ENCODE measurements around the gene LAD1. TPM values are rescaled to one million over a fixed set of nuclear protein-coding genes. Genes with fewer than 3 reads are reported as not detected.

LAD1 gene
- total and polyA plus RNA-seq, 2 of the 13 experiments (the other 11 are each of a cell fraction or from before 2014, with no cell fraction given), result 10.8 to 65.6 TPM

DNA sequence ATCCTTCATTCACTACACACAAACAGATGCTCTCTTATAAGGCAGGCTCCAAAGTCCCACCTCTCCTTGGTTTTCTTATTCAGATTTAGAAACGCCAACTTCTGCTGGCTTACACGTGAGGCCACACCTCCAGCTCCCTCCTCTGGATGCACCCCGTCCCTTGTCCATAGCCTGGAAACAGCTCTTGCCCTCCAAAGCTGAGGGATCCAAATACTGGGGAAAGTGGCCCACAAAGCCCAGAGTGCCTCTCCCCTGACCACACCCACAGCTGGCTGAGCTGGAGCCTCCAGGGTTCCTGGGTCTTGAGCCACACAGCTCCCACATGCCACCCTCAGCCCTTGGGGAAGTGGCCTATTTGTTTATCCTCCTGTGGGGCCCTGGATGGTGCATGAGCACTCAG, 4.5 kb downstream of the LAD1 start:
- POLR2A ChIA-PET, result interaction anchor here (1.2 kb wide), 1 partner anchor 12 kb away, joined by 7 read pairs; no protein-coding TSS in a partner anchor
- in situ Hi-C loops (cut with HindIII; ENCODE audit: extremely low pct_ligation_motif_present, low pct_unique_long_range_greater_than_20kb), result no loop called here
- peaks cover 0 to 2% of the 10 kb centered on the region in 2 experiments; a peak in 2 of 5 replicates for H3K36me3 ChIP-seq (replicated peaks in 1 of 2; ENCODE audit: control insufficient read depth in 1 of 2, insufficient read depth in 2 of 2, low read length in 2 of 2)

More for the DNA sequence above, 4.5 kb downstream of the LAD1 start:
- H3K9me3 ChIP-seq (ENCODE audit: low read length), result no peaks in the 10 kb centered on the region
- no peak for ATAC-seq
- no peak overlapping the region for H3K27ac ChIP-seq (ENCODE audit: extremely low read length, insufficient read depth, low read length)
- intact Hi-C loops (cut with micrococcal nuclease; ENCODE audit: unreplicated experiment), result no loop called here
- peaks cover 45% of the 10 kb centered on the region for H3K4me1 ChIP-seq (ENCODE audit: insufficient read depth, low read length)
- no peak overlapping the region for H3K9ac ChIP-seq (ENCODE audit: insufficient read depth, low read depth, low read length)
- peaks cover 40% of the 10 kb centered on the region for H3K79me2 ChIP-seq (ENCODE audit: insufficient read depth, low read length)
- no peak overlapping the region for H2AFZ ChIP-seq (ENCODE audit: low read length)
- no peaks in the 10 kb centered on the region for H3K27me3 ChIP-seq (ENCODE audit: control insufficient read depth in 1 of 2, insufficient read depth in 2 of 2, low read length in 2 of 2)
- WGBS (ENCODE audit: low lambda C conversion rate), result 92% methylated on average over 3 of the region's 3 CpGs
- BruUV-seq (replicated peaks), result no TSS peak
- no peak for FAIRE-seq
- TF ChIP-seq ZNF720 (CRISPR knock-in tag; IDR thresholded peaks at IDR 0.05) (no peak), POLR2A (IDR thresholded peaks at IDR 0.05; ENCODE audit: insufficient read depth in 1 of 2, low read depth in 2 of 2, low read length in 2 of 2) (no peak), NFE2 (CRISPR knock-in tag; IDR thresholded peaks at IDR 0.05) (no peak), TGIF2 (CRISPR knock-in tag; IDR thresholded peaks at IDR 0.05) (no peak), ZNF354B (CRISPR knock-in tag; IDR thresholded peaks at IDR 0.05) (no peak), ZNF282 (IDR thresholded peaks at IDR 0.05; ENCODE audit: partially characterized antibody) (no peak), ZIK1 (CRISPR knock-in tag; IDR thresholded peaks at IDR 0.05; ENCODE audit: borderline replicate concordance, low read depth) (no peak), ZNF605 (CRISPR knock-in tag; IDR thresholded peaks at IDR 0.05) (no peak)
- TF ChIP-seq, protein P1, sequence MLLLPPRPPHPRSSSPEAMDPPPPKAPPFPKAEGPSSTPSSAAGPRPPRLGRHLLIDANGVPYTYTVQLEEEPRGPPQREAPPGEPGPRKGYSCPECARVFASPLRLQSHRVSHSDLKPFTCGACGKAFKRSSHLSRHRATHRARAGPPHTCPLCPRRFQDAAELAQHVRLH (CRISPR knock-in tag; IDR thresholded peaks at IDR 0.05; ENCODE audit: borderline replicate concordance, low read depth), result no peak
- TF ChIP-seq, protein P2, sequence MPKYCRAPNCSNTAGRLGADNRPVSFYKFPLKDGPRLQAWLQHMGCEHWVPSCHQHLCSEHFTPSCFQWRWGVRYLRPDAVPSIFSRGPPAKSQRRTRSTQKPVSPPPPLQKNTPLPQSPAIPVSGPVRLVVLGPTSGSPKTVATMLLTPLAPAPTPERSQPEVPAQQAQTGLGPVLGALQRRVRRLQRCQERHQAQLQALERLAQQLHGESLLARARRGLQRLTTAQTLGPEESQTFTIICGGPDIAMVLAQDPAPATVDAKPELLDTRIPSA (CRISPR knock-in tag; IDR thresholded peaks at IDR 0.05; ENCODE audit: borderline replicate concordance), result no peak
- TF ChIP-seq, protein P3, sequence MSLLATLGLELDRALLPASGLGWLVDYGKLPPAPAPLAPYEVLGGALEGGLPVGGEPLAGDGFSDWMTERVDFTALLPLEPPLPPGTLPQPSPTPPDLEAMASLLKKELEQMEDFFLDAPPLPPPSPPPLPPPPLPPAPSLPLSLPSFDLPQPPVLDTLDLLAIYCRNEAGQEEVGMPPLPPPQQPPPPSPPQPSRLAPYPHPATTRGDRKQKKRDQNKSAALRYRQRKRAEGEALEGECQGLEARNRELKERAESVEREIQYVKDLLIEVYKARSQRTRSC (CRISPR knock-in tag; IDR thresholded peaks at IDR 0.05; ENCODE audit: low read depth), result no peak
- TF ChIP-seq, protein P4, sequence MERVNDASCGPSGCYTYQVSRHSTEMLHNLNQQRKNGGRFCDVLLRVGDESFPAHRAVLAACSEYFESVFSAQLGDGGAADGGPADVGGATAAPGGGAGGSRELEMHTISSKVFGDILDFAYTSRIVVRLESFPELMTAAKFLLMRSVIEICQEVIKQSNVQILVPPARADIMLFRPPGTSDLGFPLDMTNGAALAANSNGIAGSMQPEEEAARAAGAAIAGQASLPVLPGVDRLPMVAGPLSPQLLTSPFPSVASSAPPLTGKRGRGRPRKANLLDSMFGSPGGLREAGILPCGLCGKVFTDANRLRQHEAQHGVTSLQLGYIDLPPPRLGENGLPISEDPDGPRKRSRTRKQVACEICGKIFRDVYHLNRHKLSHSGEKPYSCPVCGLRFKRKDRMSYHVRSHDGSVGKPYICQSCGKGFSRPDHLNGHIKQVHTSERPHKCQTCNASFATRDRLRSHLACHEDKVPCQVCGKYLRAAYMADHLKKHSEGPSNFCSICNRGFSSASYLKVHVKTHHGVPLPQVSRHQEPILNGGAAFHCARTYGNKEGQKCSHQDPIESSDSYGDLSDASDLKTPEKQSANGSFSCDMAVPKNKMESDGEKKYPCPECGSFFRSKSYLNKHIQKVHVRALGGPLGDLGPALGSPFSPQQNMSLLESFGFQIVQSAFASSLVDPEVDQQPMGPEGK (CRISPR knock-in tag; IDR thresholded peaks at IDR 0.05), result no peak
- TF ChIP-seq, protein P5, sequence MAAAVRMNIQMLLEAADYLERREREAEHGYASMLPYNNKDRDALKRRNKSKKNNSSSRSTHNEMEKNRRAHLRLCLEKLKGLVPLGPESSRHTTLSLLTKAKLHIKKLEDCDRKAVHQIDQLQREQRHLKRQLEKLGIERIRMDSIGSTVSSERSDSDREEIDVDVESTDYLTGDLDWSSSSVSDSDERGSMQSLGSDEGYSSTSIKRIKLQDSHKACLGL (CRISPR knock-in tag; IDR thresholded peaks at IDR 0.05), result no peak
- H3K4me2 ChIP-seq (ENCODE audit: low read depth, low read length), result no peak overlapping the region
- no peak overlapping the region for H3K4me3 ChIP-seq (replicated peaks in 1 of 3; ENCODE audit: insufficient read depth in 1 of 3, low read depth in 2 of 3, low read length in 3 of 3)
- peaks cover 12% of the 10 kb centered on the region for H4K20me1 ChIP-seq (ENCODE audit: insufficient read depth, low read length)
- CTCF ChIA-PET (ENCODE audit: low intra/inter-chr PET ratio, low total read pairs), result no interaction called here
- no peak for DNase-seq (ENCODE audit: low spot score)

Data from HepG2 (cell line).